SK-N-MC (cell line): ENCODE measurements around the gene TMEM219.

Source experiments
- EZH2 ChIP-seq: fragments of 200-600 bp; sonication (generic); IDR thresholded peaks from one replicate; pipeline ENCODE4 v1.6.1; 2017; ENCODE audit warnings: antibody characterized with exemption
- FOXP2 ChIP-seq: optimal IDR thresholded peaks from 2 replicates; pipeline ENCODE3; 2011; ENCODE audit warnings: mild to moderate bottlenecking, moderate library complexity; ENCODE audit not compliant: insufficient read depth; ENCODE audit errors: extremely low read length, control extremely low read depth
- POLR2AphosphoS5 ChIP-seq: IDR thresholded peaks from 2 replicates; pipeline ENCODE4 v1.6.1; 2012; ENCODE audit warnings: mild to moderate bottlenecking, low read depth, low read length, borderline replicate concordance

DNA sequence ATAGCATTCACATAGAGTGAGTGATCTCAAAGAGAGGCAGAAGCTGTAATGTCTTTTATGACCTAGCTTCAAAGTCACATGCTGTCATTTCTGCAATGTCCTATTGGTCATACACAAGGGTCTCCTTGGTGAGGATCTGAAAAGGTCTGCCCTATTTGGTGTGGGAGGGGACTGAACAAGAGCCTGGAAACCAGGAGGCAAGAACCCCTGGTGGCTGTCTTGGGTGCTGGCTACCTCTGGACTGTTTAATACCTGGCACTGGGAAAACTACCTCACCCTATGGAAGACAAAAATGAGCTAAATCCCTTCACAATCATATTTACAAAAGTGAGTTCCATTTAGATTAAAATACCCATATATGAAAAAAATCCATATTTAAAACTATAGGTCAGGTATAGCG is 44.9 kb upstream of the TMEM219 start:
- TF ChIP-seq POLR2AphosphoS5 (no peak), FOXP2 (no peak), EZH2 (no peak)
